Thymus (tissue), 11 donors: ENCODE measurements around the gene CCDC138. TPM values are rescaled to one million over a fixed set of nuclear protein-coding genes. Genes with fewer than 3 reads are reported as not detected.

Experiments
- DNase-seq, 9 donors: peaks; one replicate each; pipeline ENCODE4 v3.0.0-alpha.2; 2013; ENCODE audit warnings: low spot score in 9 of 9, low read depth in 6 of 9, missing footprints in 1 of 9
- H3K27ac ChIP-seq, 2 donors: one replicate each; pipeline ENCODE4 v1.5.1; 2013; ENCODE audit warnings: control low read depth in 1 of 2, low read depth in 1 of 2, low read length in 1 of 2, mild to moderate bottlenecking in 1 of 2, moderate library complexity in 1 of 2
- H3K27me3 ChIP-seq, 2 donors: one replicate each; pipeline ENCODE4 v1.5.1; 2013; ENCODE audit warnings: low read length in 1 of 2; ENCODE audit not compliant: control insufficient read depth in 2 of 2, insufficient read depth in 1 of 2
- H3K36me3 ChIP-seq, 2 donors: one replicate each; pipeline ENCODE4 v1.5.1; 2013; ENCODE audit warnings: low read length in 1 of 2, mild to moderate bottlenecking in 1 of 2, moderate library complexity in 1 of 2; ENCODE audit not compliant: control insufficient read depth in 2 of 2, insufficient read depth in 2 of 2
- H3K4me1 ChIP-seq, 2 donors: one replicate each; pipeline ENCODE4 v1.5.1; 2013; ENCODE audit warnings: low read length in 2 of 2; ENCODE audit not compliant: control insufficient read depth in 2 of 2, insufficient read depth in 2 of 2
- H3K4me3 ChIP-seq, 2 donors: one replicate each; pipeline ENCODE4 v1.5.1; 2013; ENCODE audit warnings: low read length in 2 of 2, control low read depth in 1 of 2, mild to moderate bottlenecking in 1 of 2
- H3K9me3 ChIP-seq, 2 donors: one replicate each; pipeline ENCODE4 v1.5.1; 2013; ENCODE audit warnings: low read length in 1 of 2, mild to moderate bottlenecking in 1 of 2; ENCODE audit not compliant: control insufficient read depth in 2 of 2, insufficient read depth in 1 of 2
- WGBS: extraction: QIAGEN DNeasy Blood & Tissue Kit; methylation state at CpG from one replicate; pipeline ENCODE4 v1.1.7; 2013; 5-methylcytosine and 5-hydroxymethylcytosine counted together
- polyA plus RNA-seq: library from polyadenylated mRNA; stranded (reverse); fragments of 200-250 nt; gene quantifications from one replicate; pipeline ENCODE4 v1.2.3, GENCODE V29; 2013
- total RNA-seq: library from RNA; stranded (reverse); fragments of 120-200 nt; gene quantifications from one replicate; pipeline ENCODE4 v1.2.4, GENCODE V29; 2013
- donor health status: healthy.

Gene CCDC138
- total and polyA plus RNA-seq, 2 donors = 4.4 to 19.9 TPM

GRCh38 chr2:108923736-108924579, 137.4 kb downstream of the CCDC138 start:
- H3K4me1 ChIP-seq = peaks cover 0 to 14% of the 10 kb centered on the region in 2 donors
- WGBS = 97% methylated on average over 13 of the region's 13 CpGs
- no peaks in the 10 kb centered on the region for H3K27me3 ChIP-seq
- no peak overlapping the region for H3K27ac ChIP-seq
- no peak for DNase-seq
- no peak overlapping the region for H3K4me3 ChIP-seq
- no peaks in the 10 kb centered on the region for H3K9me3 ChIP-seq
- no peaks in the 10 kb centered on the region for H3K36me3 ChIP-seq

- DNase-seq = no peak
- WGBS = 95% methylated on average over 14 of the region's 14 CpGs
- Histone ChIP-seq H3K36me3 (no peaks in the 10 kb centered on the region), H3K4me3 (no peak overlapping the region), H3K4me1 (peaks cover 0 to 14% of the 10 kb centered on the region in 2 donors), H3K9me3 (no peaks in the 10 kb centered on the region), H3K27me3 (no peaks in the 10 kb centered on the region), H3K27ac (no peak overlapping the region)
Observed at GRCh38 chr2:108924580-108925251, 138.1 kb downstream of the CCDC138 start.

- H3K27me3 ChIP-seq = no peaks in the 10 kb centered on the region
- 99% methylated on average over 6 of the region's 6 CpGs for WGBS
- H3K4me1 ChIP-seq = peaks cover 0 to 14% of the 10 kb centered on the region in 2 donors
- no peaks in the 10 kb centered on the region for H3K9me3 ChIP-seq
- H3K27ac ChIP-seq = no peak overlapping the region
- DNase-seq = no peak
- no peaks in the 10 kb centered on the region for H3K36me3 ChIP-seq
- no peak overlapping the region for H3K4me3 ChIP-seq
Observed at GRCh38 chr2:108925286-108925685, 138.7 kb downstream of the CCDC138 start.

- Histone ChIP-seq H3K9me3 (no peaks in the 10 kb centered on the region), H3K27ac (no peak overlapping the region), H3K4me1 (peaks cover 0 to 14% of the 10 kb centered on the region in 2 donors), H3K27me3 (no peaks in the 10 kb centered on the region), H3K4me3 (no peak overlapping the region), H3K36me3 (no peaks in the 10 kb centered on the region)
- no peak for DNase-seq
- 94% methylated on average over 8 of the region's 8 CpGs for WGBS
Observed at GRCh38 chr2:108925735-108926134, 139.2 kb downstream of the CCDC138 start.

Other genes with a start within 250 kb of the CCDC138 start
- 47.0 TPM for gene RANBP2, start 67.3 kb upstream of the CCDC138 start, total RNA-seq
- gene RANBP2, start 67.3 kb upstream of the CCDC138 start, polyA plus RNA-seq = 18.9 TPM
- gene EDAR, start 202.4 kb downstream of the CCDC138 start, total RNA-seq = 0.33 TPM
- gene EDAR, start 202.4 kb downstream of the CCDC138 start, polyA plus RNA-seq = 1.3 TPM